Brain microvascular endothelial cell (primary cell): ENCODE data around the gene CREB3L4.

Experiments
- DNase-seq: peaks from one replicate; pipeline ENCODE4 v3.0.0-alpha.2; 2020
- H3K27ac ChIP-seq: fragments of 250-450 bp; sonication (Bioruptor Pico); 2 replicates; pipeline ENCODE4 v1.5.1; 2020; ENCODE audit warnings: mild to moderate bottlenecking, moderate library complexity
- H3K27me3 ChIP-seq: fragments of 250-450 bp; sonication (Bioruptor Pico); replicated peaks from 2 replicates; pipeline ENCODE4 v1.5.1; 2020; ENCODE audit warnings: mild to moderate bottlenecking
- H3K36me3 ChIP-seq: fragments of 250-450 bp; sonication (Bioruptor Pico); replicated peaks from 2 replicates; pipeline ENCODE4 v1.5.1; 2020; ENCODE audit warnings: mild to moderate bottlenecking
- H3K4me3 ChIP-seq: 2 replicates; pipeline ENCODE4 v1.5.1; 2011; ENCODE audit warnings: low read depth, mild to moderate bottlenecking, control low read depth, low read length, moderate library complexity
- CTCF ChIP-seq: IDR thresholded peaks from 2 replicates; pipeline ENCODE4 v1.5.1; 2011; ENCODE audit warnings: low read depth, mild to moderate bottlenecking, moderate library complexity, low read length, control low read depth, inconsistent platforms; ENCODE audit errors: missing control alignments
- in situ Hi-C: cut with HindIII; loops from 2 replicates; pipeline ENCODE4 v1.10.0; 2017; ENCODE audit warnings: low sequenced_read_pairs, low pct_ligation_motif_present

Gene CREB3L4

DNA sequence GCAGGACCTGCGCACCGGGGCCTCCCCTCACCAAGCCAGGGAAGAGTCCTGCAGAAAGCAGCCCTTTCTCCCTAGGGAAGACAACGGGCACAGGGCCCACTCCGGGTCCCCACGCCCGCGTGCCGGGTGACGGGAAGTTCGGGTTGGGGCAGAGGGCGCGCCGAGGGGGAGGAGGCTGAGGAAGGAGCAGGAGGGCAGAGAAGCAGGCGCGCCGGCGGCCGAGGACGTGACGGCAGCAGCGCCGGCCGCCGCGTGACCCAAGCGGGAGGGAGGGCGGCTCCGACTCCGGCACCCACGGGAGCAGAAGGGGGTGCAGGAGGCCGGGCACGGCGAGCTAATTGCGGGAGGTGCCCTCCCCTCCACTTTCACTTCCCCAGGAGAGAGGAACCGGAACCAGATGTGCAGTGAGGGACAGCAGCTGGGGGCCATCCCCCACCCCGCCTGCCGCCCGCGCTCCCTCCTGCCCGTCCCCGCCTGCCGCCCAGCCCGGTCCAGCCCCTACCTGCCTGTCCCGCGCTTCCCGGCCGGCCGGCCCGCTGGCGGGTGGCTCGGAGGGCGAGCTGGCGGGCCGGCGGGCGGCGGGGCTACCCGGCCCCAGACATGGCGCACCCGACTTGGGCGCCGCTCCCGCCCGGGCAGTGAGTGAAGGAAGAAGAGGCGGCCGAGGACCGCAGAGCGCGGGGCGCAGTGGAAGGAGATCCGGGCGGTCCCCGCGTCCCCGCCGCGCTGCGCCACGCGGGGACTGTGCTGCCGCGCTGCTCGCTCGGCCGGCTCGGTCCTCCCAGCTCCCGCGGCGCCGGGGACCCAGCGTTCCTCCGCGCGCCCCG lies 21.7 kb upstream of the CREB3L4 start:
- Histone ChIP-seq H3K27ac (peak overlapping the region; percentile 81), H3K27me3 (no peaks in the 10 kb centered on the region), H3K36me3 (peaks cover 29% of the 10 kb centered on the region), H3K4me3 (peak overlapping the region; percentile 79)
- TF ChIP-seq CTCF = no peak
- in situ Hi-C loops = no loop called here
- DNase-seq = no peak

DNA sequence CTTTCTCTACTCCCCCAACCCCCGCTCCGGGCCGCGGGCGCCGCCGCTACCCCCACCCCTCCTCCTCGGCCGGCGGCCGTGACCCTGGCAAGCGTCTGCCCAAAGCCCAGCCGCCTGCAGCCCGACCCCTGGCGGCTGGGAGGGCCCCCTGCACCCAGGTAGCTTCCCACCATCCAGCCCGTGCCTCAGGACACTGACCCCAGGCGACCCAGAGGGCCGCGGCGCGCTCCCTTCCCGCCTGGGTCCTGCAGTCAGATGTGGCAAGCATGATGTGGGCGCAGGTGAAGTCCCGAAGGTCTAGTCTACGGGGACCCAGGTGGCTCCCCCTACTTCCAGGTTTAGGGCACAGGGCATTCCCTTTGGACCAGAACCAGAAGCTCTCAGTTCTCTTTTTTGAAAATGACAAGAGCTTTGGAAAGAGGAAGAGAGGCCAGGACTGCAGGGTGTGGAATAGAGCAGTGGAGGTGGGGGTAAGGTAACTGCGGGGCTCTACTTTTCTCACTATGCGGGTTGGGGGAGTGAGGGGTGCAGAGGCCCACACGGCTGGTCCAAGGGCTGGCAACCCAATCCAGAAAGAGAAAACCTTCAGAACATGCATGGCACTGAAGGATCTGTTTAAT lies 21.0 kb upstream of the CREB3L4 start, which contains the start of gene DENND4B:
Gene DENND4B (minus strand): TSS at position 97 of the 620 bp plus-strand sequence. CDS start 2,344 bp downstream, outside the sequence.
- in situ Hi-C loops = no loop called here
- Histone ChIP-seq H3K36me3 (peaks cover 37% of the 10 kb centered on the region), H3K4me3 (peak within 1 kb of the TSS; percentile 79), H3K27ac (peak within 1 kb of the TSS; percentile 81), H3K27me3 (no peaks in the 10 kb centered on the region)
- no peak for DNase-seq
- TF ChIP-seq CTCF = peak; percentile 84

GRCh38 chr1:153951183-153951582 lies 16.5 kb upstream of the CREB3L4 start:
- in situ Hi-C loops = no loop called here
- Histone ChIP-seq H3K36me3 (peaks cover 51% of the 10 kb centered on the region), H3K4me3 (no peak overlapping the region), H3K27me3 (no peaks in the 10 kb centered on the region), H3K27ac (no peak overlapping the region)
- no peak for TF ChIP-seq CTCF
- no peak for DNase-seq

DNA sequence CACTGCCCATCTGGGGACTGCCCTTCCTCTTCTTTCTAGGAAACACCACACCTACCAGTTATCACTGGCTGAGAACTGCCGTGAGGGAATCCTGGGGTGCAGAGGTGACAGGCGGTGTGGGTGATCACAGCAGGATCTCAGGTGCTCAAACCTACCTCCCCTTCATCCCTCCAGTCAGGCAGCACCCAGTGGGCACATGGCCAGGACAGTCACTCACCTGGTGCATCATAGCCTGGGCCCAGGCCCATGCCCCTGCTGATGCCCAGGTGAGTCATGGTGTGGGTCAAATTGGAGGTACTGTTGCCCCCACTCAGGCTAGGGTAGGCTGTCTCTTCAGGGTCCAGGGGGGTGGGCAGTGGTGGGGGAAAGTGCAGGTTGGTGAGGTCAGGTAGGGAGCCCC lies 15.9 kb upstream of the CREB3L4 start:
- TF ChIP-seq CTCF = no peak

DNA sequence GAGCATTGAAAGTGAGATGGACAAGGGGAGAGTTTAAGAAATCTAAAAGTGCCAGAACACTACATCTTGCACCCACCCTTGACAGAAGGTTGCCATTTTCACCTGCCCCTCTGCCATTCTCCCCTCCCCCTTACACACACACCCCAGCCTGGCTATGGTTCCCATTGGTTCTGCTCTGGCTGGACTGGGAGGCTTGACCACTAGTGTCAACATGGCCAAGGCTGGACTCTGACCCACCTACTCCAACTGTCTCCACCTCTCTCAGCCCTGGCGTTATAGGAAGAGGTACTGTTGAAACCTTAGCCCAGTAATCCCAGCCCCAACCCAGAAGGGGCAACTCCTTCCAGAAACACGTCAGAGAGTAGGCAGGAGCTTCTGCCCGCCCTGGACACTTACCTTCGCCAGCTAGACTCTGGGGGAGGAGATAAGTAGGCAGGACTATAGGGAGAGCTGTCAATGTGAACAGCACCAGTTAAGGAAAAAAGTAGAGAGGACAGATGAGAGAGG lies 13.8 kb upstream of the CREB3L4 start:
- H3K27me3 ChIP-seq = no peaks in the 10 kb centered on the region
- no peak for DNase-seq
- no peak for TF ChIP-seq CTCF
- no peak overlapping the region for H3K27ac ChIP-seq
- in situ Hi-C loops = no loop called here
- peaks cover 42% of the 10 kb centered on the region for H3K36me3 ChIP-seq
- no peak overlapping the region for H3K4me3 ChIP-seq

More for the DNA sequence above, 15.9 kb upstream of the CREB3L4 start:
- in situ Hi-C loops = no loop called here
- Histone ChIP-seq H3K4me3 (no peak overlapping the region), H3K36me3 (peaks cover 51% of the 10 kb centered on the region), H3K27ac (no peak overlapping the region), H3K27me3 (no peaks in the 10 kb centered on the region)
- no peak for DNase-seq
